B cell (primary cell): ENCODE results near the gene PTPRN2.
"Not testable (repeated sequence)": the region's sequence is repeated elsewhere in the genome, so short reads cannot be mapped to it uniquely, and the experiment has no call there.

ENCODE experiments used
- CTCF ChIP-seq: fragments of 200-600 bp; IDR thresholded peaks from one replicate; pipeline ENCODE4 v1.8.0; 2022; ENCODE audit warnings: antibody characterized with exemption, mild to moderate bottlenecking
- EZH2 ChIP-seq: IDR thresholded peaks from 2 replicates; pipeline ENCODE4 v1.6.1; 2012; ENCODE audit warnings: borderline replicate concordance, low read depth, mild to moderate bottlenecking, moderate library complexity, low read length; ENCODE audit not compliant: insufficient read depth, poor library complexity, severe bottlenecking

GRCh38 chr7:157777194-157777762 is 810.3 kb downstream of the PTPRN2 start:
- not testable (repeated sequence) for TF ChIP-seq CTCF, EZH2
